ENCODE results near the gene DBN1.

The DBN1 gene

DNA sequence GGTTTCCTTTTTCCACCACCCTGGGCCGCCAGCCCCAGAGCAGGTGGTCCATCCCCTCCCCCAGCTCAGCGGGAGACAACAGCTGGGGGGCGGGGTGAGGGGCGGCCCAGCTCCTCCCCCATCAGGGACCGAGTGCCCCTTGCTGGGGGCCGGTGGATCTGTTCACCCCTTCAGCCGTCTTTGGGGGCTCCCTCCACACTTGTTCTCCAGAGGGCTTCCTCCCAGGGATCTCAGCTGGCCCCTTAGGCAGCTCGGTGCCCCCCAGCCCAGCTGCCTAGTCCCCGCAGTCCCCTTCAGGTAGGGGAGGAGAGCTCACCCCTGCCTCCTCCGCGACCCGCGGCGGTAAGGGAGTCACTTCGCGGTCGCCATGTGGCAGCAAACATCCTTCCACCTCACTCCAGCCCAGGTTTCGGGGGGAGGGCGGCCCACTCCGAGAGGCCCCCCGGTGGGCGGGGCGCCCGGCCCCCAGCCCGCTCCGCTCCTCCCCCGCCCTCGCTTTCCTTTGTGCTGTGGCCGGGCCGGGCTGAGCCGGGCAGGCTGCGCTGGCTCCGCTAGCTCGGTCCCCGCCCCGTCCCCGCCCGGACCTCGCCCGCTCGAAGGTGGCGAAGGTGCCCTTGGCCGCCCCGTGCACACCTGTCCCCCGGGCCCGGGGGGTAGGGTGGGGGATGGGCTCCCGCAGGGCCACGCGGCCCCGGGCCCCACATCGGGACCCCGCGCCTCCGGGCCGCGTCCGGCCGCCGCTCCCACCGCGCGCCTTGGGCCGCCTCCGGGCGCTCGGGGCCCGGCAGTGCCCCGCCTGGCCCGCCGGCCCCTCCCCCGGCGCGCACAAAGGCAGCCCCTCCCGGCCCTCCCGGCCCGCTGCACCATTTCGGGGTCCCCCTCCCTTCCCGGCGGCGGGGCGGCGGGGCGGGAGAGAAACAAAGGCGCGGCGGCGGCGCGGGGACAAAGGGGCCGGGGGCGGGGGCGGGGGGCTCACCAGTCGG, 683 bp downstream of the DBN1 start:
- DNase-seq (ENCODE audit: low read depth), result no peak

DNA sequence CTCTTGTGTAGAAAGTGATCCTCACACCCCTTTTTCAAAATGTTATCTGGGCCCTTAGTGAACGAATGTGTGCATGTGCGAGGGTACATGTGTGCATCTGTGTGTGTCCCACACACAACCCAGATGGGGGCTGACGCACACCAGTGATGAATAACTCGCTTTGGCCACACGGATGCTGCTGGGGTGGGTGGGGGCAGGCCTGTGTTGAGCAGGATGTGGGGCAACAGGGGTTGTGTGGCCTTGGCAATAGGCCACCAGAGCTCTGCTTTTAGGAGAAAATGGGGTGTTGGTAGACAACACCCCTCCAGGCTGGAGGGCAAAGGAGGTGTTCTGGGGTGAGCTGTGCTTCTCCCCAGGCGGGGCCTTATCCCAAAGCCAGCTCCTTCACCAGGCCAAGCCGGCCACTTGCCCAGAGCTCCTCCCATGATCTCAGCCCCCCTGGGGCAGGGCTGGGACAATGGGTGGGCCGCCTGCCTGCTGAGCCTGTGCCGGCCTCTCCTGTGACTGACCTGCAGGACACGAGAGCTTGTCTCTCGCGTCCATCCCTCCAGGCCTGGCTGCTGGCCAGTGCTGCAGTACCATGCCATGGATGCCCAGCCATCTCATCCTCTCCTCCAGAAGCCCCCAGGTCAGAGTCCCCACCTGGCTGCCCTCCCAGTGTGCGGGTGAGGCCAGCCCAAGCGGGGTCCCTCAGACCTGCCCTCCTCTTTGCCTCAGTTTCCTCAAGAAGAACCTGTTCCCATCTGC, 1.7 kb downstream of the DBN1 start:
- DNase-seq (ENCODE audit: low read depth), result no peak

DNA sequence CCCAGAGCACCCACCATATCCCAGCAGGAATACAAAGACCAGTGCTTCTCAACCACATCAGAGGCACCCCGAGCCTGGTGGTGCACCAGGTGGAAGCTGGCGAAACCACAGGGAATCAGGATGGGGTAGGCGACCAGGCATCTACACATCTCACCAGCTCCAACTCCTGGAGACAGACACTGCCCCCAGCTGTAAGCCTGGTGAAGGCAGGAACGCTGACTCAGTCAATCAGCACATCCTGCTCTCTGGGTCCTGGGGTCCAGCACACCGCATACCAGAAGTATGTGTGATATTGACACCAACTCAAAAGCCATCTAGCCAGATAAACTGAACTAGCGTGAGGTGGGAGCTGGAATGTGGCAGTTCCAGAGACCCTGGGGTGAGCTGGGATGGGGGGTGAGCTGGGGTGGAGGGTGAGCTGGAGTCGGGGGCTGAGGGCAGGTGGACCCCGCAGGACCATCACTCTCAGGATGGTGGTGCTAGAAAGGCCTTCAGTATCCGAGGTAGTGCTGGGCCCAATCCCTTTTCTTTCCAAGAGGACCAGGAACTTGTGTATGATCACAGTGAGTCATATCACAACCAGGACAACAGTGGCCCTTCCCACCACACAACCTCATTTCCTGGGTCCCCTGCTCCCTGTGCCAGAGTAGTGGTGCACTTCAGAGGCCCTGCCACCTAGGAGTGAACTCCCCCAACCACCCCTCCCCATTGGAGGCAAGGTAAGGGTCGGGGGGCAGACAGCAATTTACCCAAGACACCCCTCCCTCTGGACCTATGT, 2.5 kb downstream of the DBN1 start:
- no peak for DNase-seq (ENCODE audit: low read depth)

DNA sequence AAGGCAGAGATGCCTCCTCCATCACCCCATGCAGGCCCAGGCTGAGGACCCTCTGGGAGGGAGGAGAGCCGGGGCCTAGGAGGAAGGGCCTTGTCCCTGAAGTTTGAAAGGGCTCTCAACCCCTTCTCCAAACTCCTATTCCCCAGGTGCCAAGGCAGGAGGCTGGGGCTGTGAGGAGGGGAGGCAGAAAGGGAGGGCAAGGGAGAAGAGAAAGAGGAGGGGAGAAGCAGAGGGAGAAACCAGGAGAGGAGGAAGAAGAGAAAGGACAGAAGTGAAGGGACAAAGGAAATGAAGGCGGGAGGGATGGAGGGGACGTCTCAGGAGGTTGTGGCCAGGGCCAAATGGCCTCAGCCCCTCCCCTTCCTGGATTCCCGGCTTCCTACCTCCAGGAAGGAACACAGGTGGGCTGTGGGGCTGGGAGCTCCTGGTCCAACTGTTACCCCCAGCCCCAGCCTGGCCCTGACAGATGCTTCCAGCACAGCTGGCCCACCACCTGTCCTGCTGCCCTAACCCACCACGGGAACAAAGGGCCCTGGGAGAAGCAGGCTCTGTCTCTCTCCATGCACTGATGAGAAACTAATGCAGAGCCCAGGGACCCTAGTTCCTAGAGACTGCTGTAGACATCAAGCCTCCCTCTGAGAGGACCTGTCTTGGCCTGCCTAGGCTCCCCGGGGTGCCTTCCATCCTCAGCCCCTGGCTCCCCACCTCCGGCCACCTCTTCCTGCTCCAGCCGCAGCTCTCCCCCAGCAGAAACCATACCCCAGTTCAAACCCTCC, 3.5 kb downstream of the DBN1 start:
- no peak for DNase-seq (ENCODE audit: low read depth)

DNA sequence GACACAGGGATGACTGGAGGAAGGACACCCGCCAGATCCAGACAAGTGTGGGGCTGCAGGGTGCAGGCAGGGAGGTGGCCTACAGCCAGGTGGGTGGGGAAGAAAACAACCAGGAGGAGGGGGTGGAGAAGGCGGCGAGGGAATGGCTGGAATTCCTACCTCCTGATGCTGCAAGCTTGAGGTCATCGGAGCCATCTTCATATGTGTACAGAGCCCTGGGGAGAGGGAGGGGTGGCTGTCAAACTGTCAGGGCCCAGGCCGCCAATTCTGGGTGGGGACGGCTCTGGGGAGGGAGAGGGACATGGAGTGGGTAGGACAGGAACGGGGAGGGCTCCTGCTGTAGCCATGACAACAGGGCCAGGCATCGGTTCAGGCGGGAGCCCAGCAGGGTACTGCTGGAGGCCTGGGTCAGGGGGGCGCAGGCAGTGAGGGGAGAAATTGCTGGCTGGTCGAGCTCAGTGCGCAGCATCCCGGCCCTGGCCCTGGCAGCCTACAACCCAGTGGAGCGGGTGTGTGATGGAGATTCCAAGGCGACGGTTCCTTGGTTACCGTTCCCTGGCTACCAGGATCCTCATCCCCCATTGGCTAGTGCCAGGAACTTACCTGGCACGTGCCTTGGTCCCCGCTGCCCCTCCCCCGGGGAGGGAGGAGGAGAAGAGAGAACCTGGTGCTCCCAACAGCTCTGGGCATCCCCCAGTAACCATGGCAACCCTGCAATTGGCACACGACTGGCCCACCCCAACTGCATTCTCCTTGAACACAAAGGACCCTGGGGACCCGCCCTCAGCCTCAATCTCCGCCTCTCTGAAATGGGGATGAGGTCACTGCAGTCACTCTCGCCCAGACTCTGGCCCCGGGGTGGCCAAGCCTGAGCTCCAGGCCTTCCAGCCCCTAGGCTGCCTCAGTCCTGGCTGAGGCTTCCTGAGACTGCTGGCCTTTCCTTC, 4.5 kb downstream of the DBN1 start:
- no peak for DNase-seq (ENCODE audit: low read depth)

DNA sequence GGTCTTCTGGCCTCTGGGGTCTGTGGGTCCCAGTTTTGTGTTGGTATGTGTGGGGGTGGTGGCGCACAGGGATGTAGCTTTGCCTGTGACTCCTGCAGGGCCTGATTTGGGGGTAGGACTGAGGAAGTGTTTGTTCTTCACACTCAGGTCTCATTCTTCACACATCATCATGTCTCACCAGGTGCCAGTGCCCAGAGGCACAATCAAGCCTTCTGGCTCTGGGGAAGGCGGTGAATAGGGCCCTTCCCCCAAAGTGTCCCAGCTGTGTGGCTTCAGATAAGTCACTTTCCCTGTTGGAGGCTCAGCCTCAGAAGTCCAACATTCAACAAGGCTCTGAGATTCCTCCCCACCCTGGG, 5.1 kb downstream of the DBN1 start:
- DNase-seq (ENCODE audit: low read depth), result no peak

DNA sequence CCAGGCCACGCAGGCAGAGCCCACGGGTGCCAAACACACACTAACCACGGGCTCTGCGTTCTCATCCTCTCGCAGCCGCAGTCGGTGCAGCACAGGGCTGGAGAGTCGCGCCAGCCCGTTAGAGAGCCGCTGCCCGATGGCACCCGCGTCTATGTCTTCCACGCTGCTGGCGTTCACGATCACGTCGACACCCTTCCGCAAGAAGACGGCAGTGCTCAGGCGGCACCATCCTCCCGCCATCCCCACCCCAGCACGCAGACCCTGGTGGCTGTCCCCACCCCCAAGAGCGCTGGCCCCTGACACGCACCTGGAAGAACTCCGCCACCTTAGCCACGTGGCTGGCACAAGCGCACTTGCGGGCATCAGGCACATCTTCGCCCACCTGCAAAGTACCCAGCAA, 6.0 kb downstream of the DBN1 start:
- no peak for DNase-seq (ENCODE audit: low read depth)

DNA sequence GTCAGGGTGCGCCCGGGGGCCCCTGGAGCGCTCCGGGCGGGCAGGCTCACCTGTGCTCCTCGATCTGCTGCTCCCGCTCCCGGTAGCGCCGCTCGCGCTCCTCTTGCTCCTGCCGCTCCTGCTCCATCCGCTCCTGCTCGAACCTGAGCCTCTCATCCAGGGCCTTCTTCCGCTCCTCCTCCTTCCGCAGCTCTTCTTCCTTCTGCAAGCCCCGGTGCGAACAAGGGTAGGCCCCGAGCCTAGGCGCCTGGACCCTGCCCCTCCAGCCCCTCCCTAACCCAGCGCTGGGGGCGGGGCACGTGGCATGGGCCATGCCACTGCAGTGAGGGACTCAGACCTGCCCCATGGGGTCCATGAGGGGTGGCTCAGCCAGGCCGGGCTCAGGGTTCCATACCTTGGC, 6.6 kb downstream of the DBN1 start:
- DNase-seq (ENCODE audit: low read depth), result no peak

DNA sequence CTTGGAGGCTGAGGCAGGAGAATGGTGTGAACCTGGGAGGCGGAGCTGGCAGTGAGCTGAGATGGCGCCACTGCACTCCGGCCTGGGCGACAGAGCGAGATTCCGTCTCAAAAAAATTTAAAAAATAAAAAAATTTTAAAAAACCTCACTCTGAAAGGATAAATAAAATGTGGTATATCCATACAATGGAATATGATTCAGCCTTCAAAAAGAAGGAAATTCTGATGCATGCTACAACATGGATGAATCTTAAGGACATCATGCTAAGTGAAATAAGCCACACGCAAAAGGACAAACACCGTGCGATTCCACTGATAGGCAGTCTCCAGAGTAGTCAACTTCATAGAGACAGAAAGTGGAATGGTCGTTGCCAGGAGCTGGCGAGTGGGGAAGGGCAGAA, 8.4 kb downstream of the DBN1 start:
- no peak for DNase-seq (ENCODE audit: low read depth)

DNA sequence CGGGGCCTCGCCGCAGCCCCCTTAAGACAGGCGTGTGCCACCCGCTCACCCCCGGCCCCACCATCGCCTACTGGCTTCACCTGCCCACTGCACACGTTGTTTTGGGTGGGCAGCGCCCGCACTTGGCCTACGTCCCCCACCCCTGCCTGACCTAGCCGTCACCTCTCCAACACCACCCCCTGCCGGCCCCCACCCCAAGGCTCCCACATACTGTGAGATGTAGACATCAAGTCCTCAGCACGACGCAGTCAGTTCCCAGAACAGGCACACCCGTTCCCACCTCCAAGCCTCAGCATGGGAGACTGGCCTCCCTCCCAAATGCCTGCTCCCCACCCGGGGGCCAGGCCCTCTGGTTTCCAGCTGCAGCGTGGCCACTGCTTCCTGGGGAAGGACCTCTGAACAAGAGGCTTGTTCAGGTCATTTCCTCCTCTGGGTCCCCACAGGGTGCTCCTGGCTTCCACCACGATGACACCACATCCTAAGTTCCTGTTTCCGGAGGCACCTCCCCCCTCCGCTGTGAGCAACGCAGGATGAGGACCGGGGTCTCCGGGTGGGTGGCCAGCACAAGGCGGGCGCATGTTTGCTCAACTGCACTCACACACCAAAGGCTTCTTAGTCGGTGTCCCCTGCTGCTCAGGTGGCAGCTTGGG, 11.3 kb downstream of the DBN1 start:
- DNase-seq (ENCODE audit: low read depth), result peak; percentile 68

DNA sequence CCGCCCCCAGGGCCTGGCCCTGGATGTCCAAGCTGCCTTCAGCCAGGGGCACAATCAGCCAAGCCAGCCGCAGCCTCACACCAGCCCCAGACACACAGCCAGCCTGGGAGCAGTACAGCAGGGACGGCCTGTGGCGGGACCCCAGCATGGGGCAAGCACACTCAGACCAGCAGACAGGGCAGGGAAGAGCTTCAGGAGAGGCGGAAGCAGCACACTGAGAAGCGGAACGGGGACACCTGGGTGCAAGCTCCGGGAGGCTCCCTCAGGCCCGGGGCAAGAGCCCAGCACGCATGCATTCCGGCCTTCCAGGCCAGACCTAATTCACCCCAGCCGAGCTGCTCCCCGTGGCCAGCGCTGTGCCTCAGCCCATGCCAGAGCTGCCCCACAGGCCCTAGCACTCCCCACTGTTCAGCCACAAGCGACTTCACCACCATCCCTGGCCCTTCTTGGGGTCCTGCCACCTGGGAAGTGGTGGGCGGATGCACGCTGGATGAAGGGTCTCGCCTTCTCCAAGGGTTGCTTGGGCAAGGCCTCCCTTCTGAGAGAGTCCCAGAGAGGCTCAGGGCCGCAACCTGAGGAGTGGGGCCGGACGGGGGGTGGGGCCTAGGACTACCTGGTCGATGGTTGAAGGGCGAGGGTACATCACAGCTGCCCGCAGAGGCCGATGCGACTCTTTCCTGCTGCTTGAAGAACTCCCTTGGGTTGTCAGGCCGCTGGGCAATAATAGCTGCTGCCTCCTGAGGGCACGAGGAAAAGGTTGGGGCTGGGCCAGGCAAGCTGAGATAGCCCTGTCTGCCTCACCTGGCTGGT, 13.4 kb downstream of the DBN1 start:
- DNase-seq (ENCODE audit: low read depth), result no peak

DNA sequence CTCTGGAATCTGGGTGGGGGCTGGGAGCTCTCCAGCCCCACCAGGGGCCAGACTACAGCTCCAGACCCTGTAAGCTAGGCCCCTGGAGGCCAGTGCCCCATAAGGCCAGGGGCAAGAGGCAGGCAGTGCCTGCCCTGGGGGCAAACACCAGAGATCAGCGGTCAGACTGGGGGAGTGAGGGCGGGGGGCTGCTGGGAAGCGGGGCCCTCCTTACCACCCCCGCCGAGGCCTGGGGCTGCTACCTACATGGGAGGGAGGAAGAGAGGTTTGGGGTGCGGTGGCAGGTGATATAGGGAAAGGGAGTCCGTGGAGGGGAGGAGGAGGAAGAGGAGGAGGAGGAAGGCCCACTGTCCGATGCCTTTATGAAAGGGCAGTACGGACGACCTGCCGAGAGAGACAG, 14.1 kb downstream of the DBN1 start:
- no peak for DNase-seq (ENCODE audit: low read depth)

DNA sequence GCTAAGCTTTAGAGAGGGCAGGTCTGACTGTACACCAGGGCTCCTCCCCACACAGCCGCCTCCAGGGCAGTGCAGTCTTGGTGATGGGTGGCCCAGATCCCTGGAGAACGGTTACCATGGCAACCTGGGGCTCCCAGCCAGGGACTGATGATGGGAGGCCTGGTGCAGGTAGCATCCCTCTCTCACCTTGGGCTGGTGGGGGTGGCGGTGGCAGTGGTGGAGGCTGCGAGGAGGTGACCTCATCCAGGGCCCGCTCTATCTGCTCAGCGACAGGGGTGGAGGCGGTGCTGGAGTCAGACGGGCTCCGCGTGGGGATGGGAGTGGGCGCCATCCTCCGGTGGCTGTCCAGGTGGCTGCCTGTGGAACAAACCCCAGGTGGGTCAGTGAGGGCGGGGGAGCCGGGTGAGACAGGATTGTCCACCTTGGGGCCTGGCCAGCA, 14.5 kb downstream of the DBN1 start:
- no peak for DNase-seq (ENCODE audit: low read depth)

DNA sequence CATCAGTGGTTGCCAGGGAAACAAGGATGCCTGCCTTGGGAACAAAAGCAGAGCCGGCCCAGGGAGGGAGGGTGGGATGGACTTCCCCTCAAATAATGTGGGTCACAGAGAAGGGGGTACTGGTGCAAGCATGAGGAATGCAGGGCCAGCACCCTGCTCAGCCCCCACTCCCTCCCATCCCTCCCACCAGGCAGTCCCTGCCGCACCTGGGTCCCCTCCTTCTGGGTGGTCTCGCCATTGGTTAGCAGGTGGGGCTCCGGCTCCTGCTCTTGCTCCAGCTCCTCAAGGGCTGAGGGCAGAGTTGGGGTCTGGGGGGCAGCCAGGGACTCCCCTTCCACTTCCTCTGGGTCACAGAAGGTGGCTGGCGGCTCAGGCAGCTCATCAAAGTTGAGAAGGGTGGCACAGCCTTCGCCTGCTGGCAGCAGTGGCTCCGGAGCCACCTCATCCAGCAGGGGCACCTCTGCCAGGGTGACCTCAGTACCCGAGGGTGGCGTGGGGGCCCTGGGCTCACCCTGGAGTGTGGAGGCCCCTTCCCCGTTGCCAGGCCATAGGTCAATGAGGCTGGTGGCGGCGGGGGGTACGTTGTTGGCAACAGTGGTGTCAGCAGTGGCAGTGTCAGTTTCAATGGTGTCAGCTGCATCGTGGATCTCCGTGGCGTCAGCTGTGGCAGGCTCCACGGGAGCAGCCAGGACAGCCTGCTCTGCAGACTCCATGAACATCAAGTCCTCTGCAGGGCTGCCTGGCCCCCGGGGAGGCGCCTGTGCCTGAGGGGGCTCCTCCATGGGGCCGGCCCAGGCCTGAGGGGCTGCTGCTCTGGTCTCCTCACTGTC, 15.4 kb downstream of the DBN1 start:
- no peak for DNase-seq (ENCODE audit: low read depth)

DNA sequence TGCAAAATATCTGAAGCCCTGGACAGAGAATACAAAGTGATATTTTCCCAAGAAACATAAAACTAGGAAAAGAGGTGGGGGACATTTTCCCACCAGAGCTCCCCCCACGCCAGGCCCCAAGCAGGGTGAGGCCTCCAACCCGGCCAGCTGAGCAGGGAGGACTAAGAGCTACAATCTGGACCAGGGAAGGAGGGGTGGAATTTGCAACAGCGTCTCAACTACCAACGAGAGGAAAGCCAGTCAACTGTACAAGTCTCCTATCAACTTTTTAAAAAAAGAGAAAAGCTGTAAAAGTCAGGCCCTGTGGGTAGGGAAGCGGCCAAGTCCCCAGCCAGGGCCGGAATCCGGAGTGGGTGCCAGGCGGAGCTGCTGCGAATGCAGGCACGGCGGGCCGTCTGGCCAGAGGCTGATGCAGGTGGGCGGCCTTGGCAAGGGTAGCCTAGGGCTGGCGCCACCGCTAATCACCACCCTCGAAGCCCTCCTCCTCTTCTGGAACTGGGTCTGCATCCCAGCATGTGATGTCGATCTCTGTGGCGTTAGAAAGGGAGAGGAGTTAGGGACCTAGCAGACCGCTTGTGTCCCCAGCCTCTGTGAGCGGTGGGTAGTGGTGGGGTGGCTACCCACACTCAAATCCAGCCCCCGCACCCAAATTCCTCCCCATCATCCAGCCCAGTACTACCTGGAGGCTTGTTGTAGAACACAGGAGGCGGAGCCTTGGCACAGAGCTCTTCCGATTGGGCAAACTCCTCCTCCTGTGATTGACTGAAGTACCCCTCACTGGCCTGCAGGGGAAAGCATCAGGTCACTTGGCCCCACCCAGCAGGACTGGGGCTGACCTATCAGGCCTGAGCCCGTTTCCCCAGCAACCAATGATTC, 16.2 kb downstream of the DBN1 start:
- DNase-seq (ENCODE audit: low read depth), result peak; percentile 81

DNA sequence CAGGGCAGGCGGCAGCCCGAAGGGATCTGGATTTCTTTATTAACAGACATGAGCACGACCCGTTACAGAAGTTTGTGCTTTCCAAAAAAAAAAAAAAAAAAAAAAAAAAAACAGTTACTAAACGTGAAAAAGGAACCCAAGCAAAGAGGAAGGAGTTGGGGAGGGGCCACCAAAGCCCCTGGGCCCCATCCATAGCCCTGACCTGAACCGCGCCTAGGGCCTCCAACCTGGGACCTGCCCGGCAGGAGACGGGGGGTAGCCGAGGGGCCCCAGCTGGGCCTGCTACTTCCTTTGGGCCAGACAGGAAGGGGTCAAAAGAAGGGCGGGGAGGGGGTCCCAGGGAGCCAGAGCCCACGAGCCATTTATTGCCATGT, 16.9 kb downstream of the DBN1 start:
- no peak for DNase-seq (ENCODE audit: low read depth)

Measured in CMK (cell line).